GM23248 (cell line): Measurements from ENCODE around the gene THEMIS2. TPM values are rescaled to one million over a fixed set of nuclear protein-coding genes. Genes with fewer than 3 reads are reported as not detected.
A peak's percentile ranks its signal among the peaks of the same experiment; 100 is the strongest.

Experiments
- DNase-seq: peaks from one replicate; pipeline ENCODE4 v3.0.0-alpha.2; 2015
- H2AFZ ChIP-seq: fragments of 200-600 bp; sonication (generic); 2 replicates; pipeline ENCODE4 v1.6.1; 2016; ENCODE audit warnings: antibody characterized with exemption
- H3F3A ChIP-seq: fragments of 200-600 bp; sonication (generic); 2 replicates; pipeline ENCODE4 v1.6.1; 2016; ENCODE audit warnings: mild to moderate bottlenecking, antibody characterized with exemption, mixed run types; ENCODE audit not compliant: insufficient read depth
- H3K27ac ChIP-seq: fragments of 200-600 bp; sonication (generic); 2 replicates; pipeline ENCODE4 v1.5.1; 2016; ENCODE audit warnings: mild to moderate bottlenecking
- H3K27me3 ChIP-seq: fragments of 200-600 bp; sonication (generic); replicated peaks from 2 replicates; pipeline ENCODE4 v1.6.1; 2016; ENCODE audit warnings: mild to moderate bottlenecking; ENCODE audit not compliant: insufficient read depth
- H3K36me3 ChIP-seq: fragments of 200-600 bp; sonication (generic); 2 replicates; pipeline ENCODE4 v1.6.1; 2016; ENCODE audit warnings: low read depth, mild to moderate bottlenecking
- H3K4me1 ChIP-seq: fragments of 200-600 bp; sonication (generic); 2 replicates; pipeline ENCODE4 v1.6.1; 2016; ENCODE audit warnings: mild to moderate bottlenecking; ENCODE audit not compliant: insufficient read depth
- H3K4me2 ChIP-seq: fragments of 200-600 bp; sonication (generic); one replicate; pipeline ENCODE4 v1.6.1; 2016; ENCODE audit warnings: mild to moderate bottlenecking; ENCODE audit not compliant: unreplicated experiment
- H3K4me3 ChIP-seq: fragments of 200-600 bp; sonication (generic); 2 replicates; pipeline ENCODE4 v1.5.1; 2016; ENCODE audit warnings: mild to moderate bottlenecking
- H3K79me2 ChIP-seq: fragments of 200-600 bp; sonication (generic); 2 replicates; pipeline ENCODE4 v1.6.1; 2016; ENCODE audit warnings: mild to moderate bottlenecking; ENCODE audit not compliant: insufficient read depth
- H3K9ac ChIP-seq: fragments of 200-600 bp; sonication (generic); 2 replicates; pipeline ENCODE4 v1.6.1; 2016; ENCODE audit warnings: mild to moderate bottlenecking
- H3K9me2 ChIP-seq: fragments of 200-600 bp; sonication (generic); 2 replicates; pipeline ENCODE4 v1.6.1; 2016; ENCODE audit warnings: mixed run types, mild to moderate bottlenecking, moderate library complexity; ENCODE audit not compliant: insufficient read depth
- H3K9me3 ChIP-seq: fragments of 200-600 bp; sonication (generic); one replicate; pipeline ENCODE4 v1.6.1; 2017; ENCODE audit warnings: low read depth
- H4K20me1 ChIP-seq: fragments of 200-600 bp; sonication (generic); 2 replicates; pipeline ENCODE4 v1.6.0; 2016; ENCODE audit not compliant: insufficient read depth
- EZH2 ChIP-seq: fragments of 200-600 bp; sonication (generic); IDR thresholded peaks from 2 replicates; pipeline ENCODE4 v1.6.1; 2018; ENCODE audit warnings: antibody characterized with exemption, mild to moderate bottlenecking; ENCODE audit not compliant: insufficient read depth, poor library complexity, severe bottlenecking
- EZH2phosphoT487 ChIP-seq: fragments of 200-600 bp; sonication (generic); IDR thresholded peaks from 2 replicates; pipeline ENCODE4 v1.6.1; 2018; ENCODE audit warnings: antibody characterized with exemption, moderate library complexity, mild to moderate bottlenecking, low read depth; ENCODE audit not compliant: insufficient read depth
- WGBS, 2 experiments: methylation state at CpG; one replicate each; pipeline ENCODE4 v1.1.6; 2015 to 2017; ENCODE audit warnings: low lambda C conversion rate in 2 of 2, low coverage in 1 of 2; ENCODE audit errors: missing lambda C conversion rate in 2 of 2; 5-methylcytosine and 5-hydroxymethylcytosine counted together
- in situ Hi-C: fragments of 300-500 bp; cut with MboI; formaldehyde crosslinking; loops from 2 replicates; pipeline ENCODE4 v1.15.0; 2020
- polyA plus RNA-seq: library from polyadenylated mRNA; unstranded; fragments of >200 nt; fragmentation: Nextera tagmentation; extraction: Ambion mirVana; gene quantifications from 2 replicates; pipeline ENCODE4 v1.2.1, GENCODE V29; 2016
- total RNA-seq: library from RNA; depleted of rRNA; stranded (reverse); fragments of >200 nt; shearing (Covaris generic); gene quantifications from 2 replicates; pipeline ENCODE4 v1.2.3, GENCODE V29; 2014

THEMIS2 gene
- total and polyA plus RNA-seq, 2 experiments from 2014 or later = 4.4 to 4.5 TPM

GRCh38 chr1:27861436-27861835 lies 10.9 kb upstream of the THEMIS2 start:
- H3K9me2 ChIP-seq = no peaks in the 10 kb centered on the region
- H3K4me1 ChIP-seq = peaks cover 20% of the 10 kb centered on the region
- DNase-seq = no peak
- H3K9ac ChIP-seq = no peak overlapping the region
- no peak overlapping the region for H3K4me3 ChIP-seq
- H3K36me3 ChIP-seq = no peaks in the 10 kb centered on the region
- TF ChIP-seq EZH2 (no peak), EZH2phosphoT487 (no peak)
- H4K20me1 ChIP-seq = no peaks in the 10 kb centered on the region
- H3K27me3 ChIP-seq = no peaks in the 10 kb centered on the region
- H3F3A ChIP-seq = peaks cover 10% of the 10 kb centered on the region; the same call in 1 of the 2 replicates
- H2AFZ ChIP-seq = no peak overlapping the region
- no peaks in the 10 kb centered on the region for H3K79me2 ChIP-seq
- H3K4me2 ChIP-seq = no peak overlapping the region
- H3K9me3 ChIP-seq = no peaks in the 10 kb centered on the region
- in situ Hi-C loops = no loop called here
- no peak overlapping the region for H3K27ac ChIP-seq
- WGBS, 2 experiments = 96 to 97% methylated on average over 10 of the region's 10 CpGs

DNA sequence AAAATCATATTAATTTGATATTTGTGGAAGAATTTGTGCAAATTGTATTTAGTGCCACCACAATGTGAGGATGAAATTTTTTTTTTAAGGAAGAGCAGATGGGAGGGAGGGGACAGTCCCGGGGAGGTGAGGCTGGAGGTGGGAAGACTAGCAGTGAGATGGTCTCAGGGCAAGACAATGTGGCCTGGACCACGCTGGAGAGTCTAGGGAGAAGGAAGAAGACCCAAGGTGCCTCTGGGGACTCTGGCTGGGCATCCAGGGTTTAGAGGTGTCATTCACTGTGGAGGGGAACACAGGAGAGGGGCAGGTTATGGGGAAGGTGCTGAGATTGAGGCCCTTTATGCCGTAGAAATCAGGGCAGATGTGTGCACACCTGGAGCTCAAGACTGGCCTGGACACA lies 10.3 kb upstream of the THEMIS2 start:
- no peak overlapping the region; the same call in 1 of the 2 replicates for H3K27ac ChIP-seq
- TF ChIP-seq EZH2 (no peak), EZH2phosphoT487 (no peak)

GRCh38 chr1:27862671-27863537 lies 9.4 kb upstream of the THEMIS2 start:
- Histone ChIP-seq H3K4me3 (peak overlapping the region; percentile 49), H3K9me2 (no peaks in the 10 kb centered on the region), H3K36me3 (no peaks in the 10 kb centered on the region), H4K20me1 (no peaks in the 10 kb centered on the region), H3K9me3 (no peaks in the 10 kb centered on the region), H3K27ac (peak overlapping the region; percentile 99), H3K4me1 (peaks cover 20% of the 10 kb centered on the region), H3K27me3 (no peaks in the 10 kb centered on the region), H3K79me2 (no peaks in the 10 kb centered on the region), H3K9ac (peak overlapping the region; percentile 85), H2AFZ (peak overlapping the region; percentile 65), H3F3A (peaks cover 10% of the 10 kb centered on the region; the same call in 1 of the 2 replicates), H3K4me2 (peak overlapping the region; percentile 79)
- 42 to 45% methylated on average over 8 to 9 of the region's 9 CpGs for WGBS, 2 experiments
- TF ChIP-seq EZH2 (no peak), EZH2phosphoT487 (no peak)
- in situ Hi-C loops = no loop called here
- peak; percentile 100 for DNase-seq

More for the DNA sequence above, 10.3 kb upstream of the THEMIS2 start:
- WGBS, 2 experiments = 99 to 100% methylated on average over 3 of the region's 3 CpGs
- no peaks in the 10 kb centered on the region for H3K9me2 ChIP-seq
- in situ Hi-C loops = no loop called here
- H3K27me3 ChIP-seq = no peaks in the 10 kb centered on the region
- H3K4me2 ChIP-seq = no peak overlapping the region
- no peaks in the 10 kb centered on the region for H3K9me3 ChIP-seq
- peaks cover 20% of the 10 kb centered on the region for H3K4me1 ChIP-seq
- no peaks in the 10 kb centered on the region for H4K20me1 ChIP-seq
- no peaks in the 10 kb centered on the region for H3K79me2 ChIP-seq
- DNase-seq = no peak
- H2AFZ ChIP-seq = no peak overlapping the region
- H3F3A ChIP-seq = peaks cover 10% of the 10 kb centered on the region; the same call in 1 of the 2 replicates
- peak overlapping the region; percentile 85 for H3K9ac ChIP-seq
- no peaks in the 10 kb centered on the region for H3K36me3 ChIP-seq
- no peak overlapping the region for H3K4me3 ChIP-seq

DNA sequence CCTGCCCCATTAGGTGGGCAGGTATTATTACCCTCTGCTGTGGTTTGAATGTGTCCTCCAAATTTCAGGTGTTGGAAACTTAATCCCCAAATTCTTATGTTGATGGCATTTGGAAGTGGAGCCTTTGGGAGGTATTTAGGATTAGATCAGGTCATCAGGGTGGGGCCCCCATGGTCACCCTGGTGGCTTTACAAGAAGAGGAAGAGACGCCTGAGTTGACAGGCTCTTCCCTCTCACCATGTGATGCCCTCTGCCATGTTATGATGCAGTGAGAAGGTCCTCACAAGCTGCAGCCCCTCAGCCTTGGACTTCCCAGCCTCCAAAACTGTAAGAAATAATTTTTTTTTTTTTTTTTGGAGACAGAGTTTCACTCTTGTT lies 8.8 kb upstream of the THEMIS2 start:
- peaks cover 20% of the 10 kb centered on the region for H3K4me1 ChIP-seq
- H3K36me3 ChIP-seq = no peaks in the 10 kb centered on the region
- in situ Hi-C loops = no loop called here
- H3K9me2 ChIP-seq = no peaks in the 10 kb centered on the region
- DNase-seq = no peak
- TF ChIP-seq EZH2 (no peak), EZH2phosphoT487 (no peak)
- peak overlapping the region; percentile 65; the same call in 1 of the 2 replicates for H2AFZ ChIP-seq
- H3F3A ChIP-seq = peaks cover 10% of the 10 kb centered on the region; the same call in 1 of the 2 replicates
- H3K4me3 ChIP-seq = peak overlapping the region; percentile 4; the same call in 1 of the 2 replicates
- H3K27ac ChIP-seq = peak overlapping the region; percentile 99
- no peaks in the 10 kb centered on the region for H3K9me3 ChIP-seq
- H3K79me2 ChIP-seq = no peaks in the 10 kb centered on the region
- H3K27me3 ChIP-seq = no peaks in the 10 kb centered on the region
- 28 to 58% methylated on average over 1 of the region's 1 CpG for WGBS, 2 experiments
- no peaks in the 10 kb centered on the region for H4K20me1 ChIP-seq
- peak overlapping the region; percentile 42 for H3K4me2 ChIP-seq
- peak overlapping the region; percentile 85 for H3K9ac ChIP-seq
